GM19035 (cell line): ENCODE results near the gene RPLP1.

ENCODE experiments used
- ATAC-seq: cut with Tn5 transposase; IDR thresholded peaks from one replicate; pipeline ENCODE4 v1.9.1; 2021; ENCODE audit not compliant: unreplicated experiment

Gene RPLP1

DNA sequence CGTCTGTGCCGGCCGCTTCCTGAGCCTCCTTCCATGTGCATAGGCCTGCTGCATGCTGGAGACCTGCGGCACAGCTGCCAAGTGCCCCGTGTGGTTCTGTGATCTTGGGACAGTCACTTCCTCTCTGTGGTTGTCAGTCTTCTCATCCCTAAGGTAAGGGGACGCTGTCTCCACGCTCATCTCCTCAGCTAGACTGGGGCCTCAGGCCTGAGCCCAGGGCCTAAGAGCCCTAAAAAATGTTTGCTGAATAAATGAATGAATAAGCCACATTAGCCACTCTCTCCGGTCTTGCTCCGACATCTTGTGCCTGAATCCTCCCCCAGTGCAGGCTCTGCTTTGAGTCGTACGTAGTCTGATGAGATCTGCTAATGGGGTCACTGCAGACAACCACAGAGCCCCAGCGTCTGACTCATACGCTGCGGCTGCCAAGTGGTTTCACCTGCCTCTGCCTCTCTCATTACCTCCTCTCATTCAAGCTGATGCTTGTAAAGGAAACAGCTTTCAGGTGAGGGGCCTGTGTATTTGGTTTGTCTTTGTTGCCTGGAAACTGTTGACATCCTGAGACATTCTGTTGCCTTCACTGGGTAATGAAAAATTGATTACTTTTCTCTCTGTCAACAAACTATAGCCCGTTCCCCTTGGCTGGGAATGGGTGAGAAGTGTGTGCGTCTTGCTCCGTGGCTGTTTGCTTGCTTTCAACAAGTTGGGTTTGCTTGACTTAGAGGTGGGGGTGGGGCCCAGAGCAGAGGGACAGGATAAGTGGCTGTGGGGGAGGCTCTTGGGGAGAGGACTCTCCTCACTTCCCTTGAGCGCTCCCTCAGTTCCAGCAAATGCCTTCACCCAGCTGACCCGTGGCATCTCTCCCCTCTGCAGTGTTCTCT lies 15.9 kb downstream of the RPLP1 start:
- no peak for ATAC-seq

DNA sequence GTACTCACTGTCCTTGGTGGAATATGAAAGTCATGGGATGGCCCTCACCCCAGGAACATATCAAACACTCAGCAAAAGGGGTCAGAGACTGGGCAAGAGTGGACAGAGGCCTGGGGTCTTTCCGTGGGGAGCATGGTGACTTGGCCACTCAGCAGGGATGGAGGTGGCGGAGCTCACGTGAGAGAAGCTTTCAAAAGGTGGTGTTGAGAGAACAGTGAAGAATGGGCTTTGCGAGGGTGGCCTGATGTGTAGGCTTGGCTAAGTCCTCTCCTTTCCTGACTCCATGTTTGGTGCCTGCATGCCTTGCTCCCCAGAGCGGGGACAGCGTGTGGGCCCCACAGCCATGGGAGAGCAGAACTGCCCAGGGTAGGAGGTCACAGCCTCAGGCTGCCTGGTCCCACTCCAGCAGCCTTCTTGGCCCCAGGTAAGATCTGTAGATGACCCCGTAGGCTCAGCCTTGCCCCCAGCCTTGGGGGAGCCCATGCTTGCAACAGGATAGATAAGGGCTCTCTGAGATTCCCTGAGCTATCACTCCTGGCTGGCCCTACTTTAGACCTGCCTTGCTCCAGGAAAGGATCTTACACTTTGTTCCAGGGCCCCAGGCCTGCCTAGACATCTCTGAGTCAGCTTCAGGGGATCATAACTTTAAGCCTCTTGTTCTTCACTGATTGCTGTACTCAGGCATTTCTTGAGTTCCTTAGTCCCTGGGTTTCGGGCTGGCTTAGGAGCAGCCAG lies 17.0 kb downstream of the RPLP1 start:
- ATAC-seq: no peak

DNA sequence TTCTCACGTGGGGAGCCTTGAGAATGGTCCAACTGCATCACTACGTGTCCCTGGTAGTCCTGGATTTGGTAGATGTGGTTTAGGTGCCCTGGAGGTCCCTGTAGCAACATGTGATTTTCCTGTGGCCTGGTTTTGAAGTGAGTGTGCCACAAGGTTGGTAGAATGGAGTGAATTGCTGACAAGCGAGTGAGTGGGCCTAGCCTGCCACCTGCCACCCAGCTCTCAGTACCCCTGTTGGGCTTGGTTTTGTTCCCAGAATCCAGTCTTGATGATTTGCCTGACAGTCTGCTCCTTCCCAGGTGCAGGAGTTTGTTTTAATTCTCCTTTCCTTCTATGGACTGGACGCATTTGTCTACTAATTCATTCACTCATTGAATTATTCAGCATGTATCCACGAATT lies 19.4 kb downstream of the RPLP1 start:
- ATAC-seq: no peak

DNA sequence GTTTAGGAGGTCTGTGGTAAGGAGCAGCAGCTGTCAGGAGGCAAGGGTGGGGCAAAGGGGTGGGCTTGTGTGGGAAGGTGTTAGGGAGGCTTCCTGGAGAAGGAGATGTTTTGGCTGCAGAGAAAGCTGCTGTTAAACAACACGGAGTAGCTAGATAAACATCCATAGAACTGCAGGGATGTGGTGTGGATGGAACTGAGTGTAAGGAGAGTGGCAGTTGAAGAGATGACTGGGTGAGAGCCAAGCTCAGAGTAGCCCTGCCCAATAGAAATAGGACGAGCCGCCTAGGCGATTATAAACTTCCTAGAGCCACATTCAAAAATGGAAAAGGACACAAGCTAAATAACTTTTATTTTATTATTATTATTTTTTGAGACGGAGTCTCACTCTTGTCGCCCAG lies 19.9 kb downstream of the RPLP1 start:
- no peak for ATAC-seq

DNA sequence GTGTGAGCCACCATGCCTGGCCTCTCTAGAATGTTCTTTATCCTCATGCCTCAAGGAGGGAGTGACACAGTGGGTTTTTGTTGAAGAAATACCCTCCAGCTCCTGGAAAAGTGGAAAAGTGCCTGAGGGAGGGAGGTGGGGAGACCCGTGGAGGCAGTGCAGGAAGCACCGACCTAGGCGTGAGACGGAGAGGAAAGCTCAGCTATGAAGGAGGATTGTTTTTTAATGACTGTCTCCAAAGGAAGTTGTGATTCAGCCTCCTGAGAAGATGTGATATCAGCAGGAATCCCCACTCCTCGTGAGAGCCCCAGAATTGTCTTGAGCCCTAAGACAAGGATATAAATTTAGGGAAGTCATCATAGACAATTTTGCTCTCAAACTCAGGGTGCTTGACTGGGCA lies 21.7 kb downstream of the RPLP1 start:
- ATAC-seq: no peak

DNA sequence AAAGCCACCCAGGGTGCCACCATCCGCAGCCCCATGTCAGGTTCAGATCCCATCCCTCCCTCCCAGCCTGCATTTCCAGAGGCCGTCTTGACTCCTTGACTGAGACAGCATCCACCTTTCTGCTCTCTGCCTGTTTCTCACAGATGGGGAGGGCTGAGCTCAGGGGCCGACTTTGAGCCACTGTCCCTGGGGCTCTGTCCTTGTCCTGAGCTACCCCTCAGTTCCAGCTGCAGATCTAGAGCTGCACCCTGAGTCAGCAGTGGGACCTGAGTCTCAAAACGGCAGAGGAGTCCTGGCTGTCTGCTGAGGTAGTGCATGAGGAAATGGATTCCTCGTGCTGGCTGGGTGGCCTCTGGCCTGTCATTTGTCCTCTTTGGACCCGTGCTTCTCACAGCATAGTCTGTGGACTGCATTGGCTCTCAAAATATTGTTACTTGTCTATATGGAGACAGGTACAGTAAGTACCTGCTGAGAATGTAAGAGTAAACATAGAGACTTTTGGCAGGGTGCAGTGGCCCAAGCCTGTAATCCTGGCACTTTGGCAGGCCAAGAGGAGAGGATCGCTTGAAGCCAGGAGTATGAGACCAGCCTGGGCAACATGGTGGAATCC lies 22.3 kb downstream of the RPLP1 start:
- no peak for ATAC-seq

DNA sequence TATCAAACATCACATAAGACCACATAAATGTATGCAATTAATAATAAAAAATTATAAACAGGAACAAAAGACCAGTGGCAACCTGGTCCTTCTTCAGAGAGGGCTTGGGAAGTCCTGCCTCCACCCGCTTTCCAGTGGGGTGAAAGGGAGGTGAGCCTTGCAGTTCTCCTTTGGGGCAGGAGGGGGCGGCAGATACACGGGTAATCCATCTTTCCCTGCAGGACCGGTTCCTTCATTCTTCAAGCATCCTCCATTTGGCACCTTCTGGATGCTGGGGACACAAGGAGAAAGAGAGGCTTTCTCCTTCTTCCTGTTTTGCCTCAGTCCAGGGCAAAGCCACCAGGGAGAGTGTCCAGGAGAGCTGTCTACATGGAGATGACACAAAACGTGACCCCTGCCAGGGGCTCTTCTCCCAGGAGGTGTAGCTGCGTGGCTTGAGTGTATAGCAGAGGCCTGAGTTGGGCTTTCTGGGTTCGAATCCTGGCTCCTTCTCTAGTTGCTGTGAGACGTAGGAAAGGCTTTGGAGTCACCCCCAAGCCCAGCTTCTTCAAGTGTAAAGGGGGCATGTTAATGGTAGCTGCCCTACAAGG lies 23.2 kb downstream of the RPLP1 start:
- no peak for ATAC-seq

DNA sequence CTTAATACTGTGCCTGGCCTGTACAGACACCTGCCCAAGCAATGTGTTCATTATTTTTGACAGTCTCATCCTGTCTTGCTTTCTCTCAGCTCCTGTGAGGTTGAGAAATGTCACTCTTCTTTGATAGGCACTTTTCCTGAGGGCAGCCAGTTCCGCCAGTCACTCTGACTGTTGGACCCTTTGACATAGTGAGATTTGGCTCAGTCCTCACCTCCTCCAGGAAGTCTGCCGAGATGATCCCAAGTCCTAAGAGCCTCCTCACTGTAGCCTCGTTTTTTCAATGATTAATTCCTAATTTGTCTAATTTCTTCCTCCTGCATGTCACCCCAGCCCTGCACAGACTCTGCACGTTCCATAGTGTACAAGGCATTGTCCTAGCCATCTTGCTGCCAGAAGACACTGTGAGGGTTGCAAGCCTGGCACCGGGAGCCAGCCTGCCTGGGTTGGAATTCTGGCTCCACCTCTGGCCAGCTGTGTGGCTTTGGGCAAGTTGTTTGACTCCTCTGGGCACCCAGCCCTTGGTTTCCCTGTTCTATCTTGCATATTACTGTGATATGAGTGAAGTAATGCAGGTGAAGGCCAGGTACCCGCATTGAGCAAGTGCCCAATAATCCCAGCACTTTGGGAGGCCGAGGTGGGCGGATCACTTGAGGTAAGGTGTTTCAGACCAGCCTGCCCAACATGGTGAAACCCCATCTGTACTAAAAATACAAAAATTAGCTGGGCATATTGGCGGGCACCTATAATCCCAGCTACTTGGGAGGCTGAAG lies 24.3 kb downstream of the RPLP1 start:
- ATAC-seq: no peak

DNA sequence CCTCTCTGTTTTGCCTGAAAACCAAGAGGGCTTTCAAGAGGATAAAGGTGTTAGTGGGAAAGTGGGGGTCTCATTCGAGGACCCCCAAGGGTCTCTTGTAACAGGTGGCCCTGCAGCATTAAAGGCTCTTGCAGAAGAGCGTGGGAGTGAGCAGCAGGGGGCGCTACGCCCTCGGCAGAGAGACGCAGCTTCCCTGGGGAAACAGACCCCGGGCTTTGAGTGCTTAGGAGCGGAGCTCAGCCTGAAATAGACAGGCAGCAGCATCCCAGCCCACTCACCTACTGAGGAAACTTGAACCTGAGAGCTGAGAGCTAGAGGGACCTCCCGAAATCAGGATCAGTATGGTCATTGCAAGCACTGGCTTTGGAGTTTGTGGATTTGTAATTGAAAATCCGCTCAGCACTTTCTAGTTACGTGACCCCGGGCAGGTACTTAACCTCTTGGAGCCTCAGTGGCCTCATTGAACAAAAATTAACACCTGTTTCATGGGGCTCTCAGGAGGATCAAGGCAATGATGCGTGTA lies 25.7 kb downstream of the RPLP1 start:
- ATAC-seq: no peak

DNA sequence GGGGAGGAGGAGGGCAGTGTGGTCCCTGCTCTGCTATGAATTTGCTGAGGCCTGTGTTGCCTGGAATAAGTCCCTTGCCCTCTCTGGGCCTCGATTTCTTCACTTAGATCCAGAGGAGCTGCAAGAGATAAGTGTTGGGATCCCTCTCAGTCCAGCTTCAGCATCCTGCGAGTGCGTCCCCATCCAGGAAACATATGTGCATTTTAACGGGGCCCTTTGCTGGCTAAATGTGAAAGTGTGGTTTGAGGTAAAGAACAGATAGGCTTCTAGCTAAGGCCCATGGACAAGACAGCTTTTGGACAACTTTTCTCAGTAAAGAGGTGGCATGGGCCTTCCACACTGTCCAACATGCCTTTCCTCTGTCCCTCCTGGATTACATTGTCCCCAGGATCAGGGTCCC lies 26.5 kb downstream of the RPLP1 start:
- no peak for ATAC-seq

DNA sequence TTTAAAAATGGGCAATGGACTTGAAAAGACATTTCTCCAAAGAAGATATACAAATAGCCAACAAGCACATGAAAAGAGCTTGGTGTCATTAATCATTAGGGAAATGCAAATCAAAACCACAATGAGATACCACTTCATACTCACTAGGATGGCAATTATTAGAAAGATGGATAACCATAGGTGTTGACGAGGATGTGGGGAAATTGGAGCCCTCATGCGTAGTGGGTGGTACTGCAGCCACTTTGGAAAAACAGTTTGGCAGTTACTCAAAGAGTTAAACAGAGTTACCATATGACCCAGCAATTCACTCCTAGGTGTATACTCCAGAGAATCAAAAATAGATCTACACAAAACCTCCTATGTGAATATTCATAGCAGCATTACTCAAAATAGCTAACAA lies 27.4 kb downstream of the RPLP1 start:
- no peak for ATAC-seq

DNA sequence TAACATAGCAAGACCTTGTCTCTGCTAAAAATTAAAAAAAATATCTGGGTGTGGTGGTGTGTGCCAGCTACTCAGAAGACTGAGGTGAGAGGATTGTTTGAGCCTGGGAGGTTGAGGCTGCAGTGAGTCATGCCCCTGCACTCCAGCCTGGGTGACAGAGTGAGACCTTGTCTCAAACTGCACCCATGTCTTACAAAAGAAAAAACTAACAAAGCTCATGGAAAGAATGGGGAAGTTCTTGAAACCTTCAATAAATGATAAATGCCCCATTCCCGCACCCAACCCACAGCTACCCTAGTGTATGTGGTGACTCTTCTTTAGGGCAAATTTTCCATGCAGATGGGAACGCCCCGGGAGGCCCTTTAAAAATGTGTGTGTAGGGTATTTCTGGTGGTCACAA lies 28.3 kb downstream of the RPLP1 start:
- no peak for ATAC-seq

DNA sequence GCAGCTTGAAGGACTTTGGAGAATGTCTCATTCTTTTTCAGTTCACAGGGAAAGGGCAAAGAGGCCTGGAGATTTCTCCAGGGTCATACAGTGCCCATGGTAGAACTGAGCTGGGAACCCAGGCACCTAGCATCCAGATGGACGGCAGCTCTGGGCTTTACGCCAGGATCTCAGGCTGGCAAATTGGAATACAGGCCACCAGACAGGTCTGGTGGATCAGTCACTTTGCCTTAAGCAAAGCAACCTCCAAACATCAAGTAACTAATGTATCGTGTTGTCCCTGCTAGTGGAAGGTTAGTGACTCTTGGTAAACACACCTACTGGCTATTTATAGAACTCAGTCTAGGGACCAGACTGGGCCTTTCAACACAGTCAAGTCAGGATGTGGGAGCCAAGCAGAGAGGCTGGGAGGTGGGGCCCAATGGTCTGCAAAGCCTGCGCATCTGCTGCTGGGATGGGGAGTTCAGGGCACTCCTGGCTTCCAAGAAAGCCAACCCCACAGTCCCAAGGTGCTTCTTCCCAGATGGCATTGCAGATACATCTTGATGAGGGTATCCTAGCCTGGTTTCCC lies 30.2 kb downstream of the RPLP1 start:
- no peak for ATAC-seq

DNA sequence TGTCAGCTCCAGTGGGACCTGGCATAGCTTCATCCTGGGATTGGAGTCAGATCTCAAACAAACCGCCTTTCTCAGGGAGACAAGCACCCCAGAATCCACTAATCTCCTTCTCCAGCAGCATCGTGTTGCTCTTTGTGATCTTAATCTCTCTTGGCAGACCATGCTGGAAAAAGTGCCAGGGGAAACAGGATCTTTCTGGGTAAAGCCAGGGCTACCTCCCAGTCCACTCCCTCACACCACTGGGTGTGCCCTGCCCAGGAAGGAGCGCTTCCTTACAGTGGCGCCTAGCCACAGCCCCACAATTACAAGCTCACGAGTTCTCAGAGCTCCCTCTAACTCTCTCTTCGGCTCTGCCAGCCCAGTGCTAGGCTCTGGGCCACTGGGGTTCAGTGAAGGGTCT lies 32.2 kb downstream of the RPLP1 start:
- ATAC-seq: no peak

DNA sequence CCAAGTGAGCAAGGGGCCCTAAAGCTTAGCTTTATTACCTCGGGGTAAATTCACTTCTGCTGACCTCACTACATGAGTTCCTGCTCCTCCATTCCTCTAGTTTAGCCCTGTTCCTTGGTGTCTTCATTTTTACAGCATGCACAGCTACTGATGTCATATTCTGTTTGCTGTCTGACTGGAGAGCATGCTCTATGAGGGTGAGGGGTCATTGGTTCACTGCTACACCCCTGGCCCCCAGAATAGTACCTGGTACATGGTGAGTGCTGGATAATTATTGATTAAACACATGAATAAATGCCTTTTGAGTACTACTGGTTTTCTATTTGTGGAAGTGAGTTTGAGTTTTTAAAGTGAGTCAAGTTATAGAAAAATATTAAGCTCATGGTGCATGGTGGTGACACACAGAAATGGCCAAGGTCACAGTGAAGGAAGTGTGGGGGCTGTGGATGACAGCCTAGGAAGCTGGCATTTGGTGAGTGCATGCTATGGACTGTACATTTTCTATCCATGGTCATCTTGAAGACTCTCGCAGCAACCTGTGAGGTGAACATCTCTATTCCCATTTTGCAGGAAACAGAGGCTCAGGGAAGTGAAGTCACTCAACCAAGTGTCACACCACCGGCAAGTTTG lies 34.0 kb downstream of the RPLP1 start:
- ATAC-seq: no peak

DNA sequence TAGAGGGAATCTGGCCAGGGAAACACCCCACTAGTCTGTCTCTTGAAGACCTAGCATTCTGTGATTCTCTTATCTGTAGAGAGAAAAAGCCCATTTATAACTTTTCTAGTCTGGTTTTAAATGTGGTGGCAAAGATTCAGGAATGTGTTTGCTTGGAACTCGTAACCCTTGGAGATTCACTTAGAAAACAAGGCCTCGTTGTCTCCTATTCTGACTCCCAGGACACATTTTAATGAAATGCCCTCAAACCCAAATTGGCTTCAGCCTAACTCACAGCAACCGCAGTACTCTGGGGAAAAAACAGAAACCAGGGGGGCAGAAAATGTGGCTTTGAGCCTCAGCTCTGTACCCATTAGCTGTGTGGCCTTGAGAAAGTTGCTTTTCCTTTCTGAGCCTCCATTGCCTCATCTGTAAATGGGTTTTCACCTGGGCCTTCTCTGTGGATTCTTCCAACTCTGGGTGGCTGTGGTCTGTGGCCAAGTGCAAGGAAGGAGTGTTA lies 36.5 kb downstream of the RPLP1 start:
- ATAC-seq: no peak

DNA sequence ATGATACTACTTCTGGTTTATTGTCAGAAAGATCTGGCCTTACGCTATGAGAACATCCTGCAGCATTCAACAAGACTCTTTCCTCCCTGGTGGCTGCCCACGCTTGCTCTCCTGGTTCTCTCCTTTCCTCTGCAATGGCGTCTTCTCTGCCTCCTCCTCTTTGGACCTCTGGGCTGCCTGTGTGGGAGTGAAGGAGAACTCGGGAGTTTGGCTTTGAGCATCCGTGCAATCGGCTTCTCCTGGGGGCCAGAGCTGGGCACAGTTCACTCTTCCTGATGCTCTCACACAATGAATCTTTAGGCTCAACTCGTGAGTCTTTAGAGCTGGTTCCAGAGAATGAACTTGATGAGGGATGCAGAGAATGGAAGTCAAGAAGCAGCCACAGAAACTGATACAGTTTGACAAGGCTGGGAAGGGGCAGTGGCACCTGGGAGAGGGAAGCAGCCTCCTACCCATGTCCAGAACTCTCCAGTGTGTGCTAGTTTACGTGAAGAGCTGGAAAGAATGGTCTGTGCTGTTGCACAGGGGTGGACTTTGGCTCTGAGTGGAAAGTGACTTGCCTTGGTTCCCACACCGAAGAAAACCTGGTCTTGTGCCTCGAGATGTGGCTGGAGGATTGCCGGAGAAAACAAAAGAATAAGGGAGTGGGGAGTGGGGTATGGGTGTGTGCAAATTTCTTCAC lies 37.9 kb downstream of the RPLP1 start:
- no peak for ATAC-seq

DNA sequence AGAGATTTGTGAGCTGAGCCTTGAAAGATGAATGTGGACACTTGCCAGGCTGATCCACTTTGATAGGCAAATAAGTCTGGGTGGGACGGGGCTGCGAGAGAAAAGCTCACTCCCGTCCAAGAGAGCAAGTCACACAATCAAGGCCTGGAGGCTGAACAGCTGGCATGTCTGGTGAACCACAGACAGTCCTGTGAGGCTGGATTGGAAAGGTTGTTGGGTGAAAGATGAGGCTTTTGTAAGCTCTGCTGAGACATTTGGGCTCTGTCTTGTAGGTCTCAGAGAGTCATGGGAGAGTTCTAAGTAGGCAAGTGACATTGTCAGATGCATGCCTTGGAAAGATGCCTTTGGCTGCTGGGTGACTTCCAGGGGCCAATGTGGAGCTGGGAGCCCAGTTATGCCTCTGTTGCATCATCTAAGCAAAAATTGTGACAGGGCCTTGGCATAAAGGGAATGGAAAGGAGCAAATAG lies 38.5 kb downstream of the RPLP1 start:
- no peak for ATAC-seq

DNA sequence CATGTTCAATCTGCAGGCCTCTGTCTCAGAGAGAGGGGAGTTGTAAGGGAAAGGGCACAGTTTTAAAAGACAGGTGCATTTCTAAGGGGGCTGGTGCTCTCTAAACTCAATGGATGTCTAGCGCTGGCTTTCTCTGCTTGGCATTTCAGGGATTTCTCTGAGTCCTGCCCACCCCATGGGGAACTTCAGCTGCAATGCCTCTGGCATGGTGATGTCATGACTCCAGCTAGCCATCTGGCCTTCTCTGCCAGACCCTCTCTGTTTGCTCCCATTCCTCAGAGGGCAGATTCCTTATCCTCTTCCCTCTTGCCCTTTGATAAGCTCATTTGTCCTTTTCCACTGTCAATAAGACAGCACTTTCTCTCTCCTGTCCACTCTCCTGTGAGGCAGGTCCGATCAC lies 40.8 kb downstream of the RPLP1 start:
- ATAC-seq: no peak
